Activated T-helper 17 cell treated with anti-CD3 and anti-CD28 coated beads, Interleukin-2, amount 50 U/mL, for 72 hours (primary cell): ENCODE measurements around the gene FGF2. TPM values are rescaled to one million over a fixed set of nuclear protein-coding genes. Genes with fewer than 3 reads are reported as not detected.
A peak's percentile ranks its signal among the peaks of the same experiment; 100 is the strongest.
"Not testable (repeated sequence)": the region's sequence is repeated elsewhere in the genome, so short reads cannot be mapped to it uniquely, and the experiment has no call there.

Experiments
- ATAC-seq: fragments of 150-1000 bp; cut with Tn5 transposase; replicated peaks from 2 replicates; pipeline ENCODE4 v1.10.0; 2021; ENCODE audit warnings: mild to moderate bottlenecking, moderate library complexity
- H3K27ac Mint-ChIP-seq: one replicate; pipeline ENCODE4 v1.8.0; 2022; ENCODE audit warnings: mixed read lengths
- H3K27me3 Mint-ChIP-seq: one replicate; pipeline ENCODE4 v1.8.0; 2022; ENCODE audit warnings: mixed read lengths
- H3K36me3 Mint-ChIP-seq: one replicate; pipeline ENCODE4 v1.8.0; 2022; ENCODE audit warnings: low read depth, mild to moderate bottlenecking, mixed read lengths
- H3K4me1 Mint-ChIP-seq: one replicate; pipeline ENCODE4 v1.8.0; 2022; ENCODE audit warnings: mixed read lengths
- H3K4me3 Mint-ChIP-seq: one replicate; pipeline ENCODE4 v1.8.0; 2022; ENCODE audit warnings: mild to moderate bottlenecking, mixed read lengths
- H3K9me3 Mint-ChIP-seq: one replicate; pipeline ENCODE4 v1.8.0; 2022; ENCODE audit warnings: mixed read lengths
- total RNA-seq, 2 donors: library from RNA; stranded (reverse); gene quantifications; one replicate each; pipeline ENCODE4 v1.2.3, GENCODE V29; 2022

FGF2 gene
- under 1 TPM; 0.11 to 0.32 TPM for total RNA-seq

- Mint-ChIP-seq H3K9me3 (no peaks in the 10 kb centered on the region), H3K27me3 (peaks cover 59% of the 10 kb centered on the region), H3K4me1 (peaks cover 10% of the 10 kb centered on the region), H3K36me3 (peaks cover 8% of the 10 kb centered on the region), H3K27ac (peak within 1 kb of the TSS; percentile 45), H3K4me3 (peak within 1 kb of the TSS; percentile 80)
- ATAC-seq, result no peak
Measured at GRCh38 chr4:122826553-122827257, at the start of gene FGF2. FGF2 (plus strand) TSS chr4:122826831; CDS start chr4:122827175, 344 bp downstream.

GRCh38 chr4:122776916-122777315, 49.7 kb upstream of the FGF2 start:
- H3K9me3 Mint-ChIP-seq, result no peaks in the 10 kb centered on the region
- no peak overlapping the region for H3K4me3 Mint-ChIP-seq
- H3K27ac Mint-ChIP-seq, result no peak overlapping the region
- H3K27me3 Mint-ChIP-seq, result peaks cover 4% of the 10 kb centered on the region
- H3K4me1 Mint-ChIP-seq, result no peaks in the 10 kb centered on the region
- H3K36me3 Mint-ChIP-seq, result no peaks in the 10 kb centered on the region
- no peak for ATAC-seq

GRCh38 chr4:122777846-122778673, 48.6 kb upstream of the FGF2 start:
- no peak overlapping the region for H3K27ac Mint-ChIP-seq
- no peak for ATAC-seq
- peaks cover 5% of the 10 kb centered on the region for H3K27me3 Mint-ChIP-seq
- H3K4me3 Mint-ChIP-seq, result no peak overlapping the region
- H3K9me3 Mint-ChIP-seq, result no peaks in the 10 kb centered on the region
- no peaks in the 10 kb centered on the region for H3K36me3 Mint-ChIP-seq
- H3K4me1 Mint-ChIP-seq, result no peaks in the 10 kb centered on the region

- H3K27ac Mint-ChIP-seq, result no peak overlapping the region
- no peak overlapping the region for H3K4me3 Mint-ChIP-seq
- peaks cover 5% of the 10 kb centered on the region for H3K36me3 Mint-ChIP-seq
- H3K9me3 Mint-ChIP-seq, result peaks cover 4% of the 10 kb centered on the region
- H3K27me3 Mint-ChIP-seq, result peaks cover 5% of the 10 kb centered on the region
- peaks cover 16% of the 10 kb centered on the region for H3K4me1 Mint-ChIP-seq
- no peak for ATAC-seq
Measured at GRCh38 chr4:122781486-122781885, 45.1 kb upstream of the FGF2 start.

GRCh38 chr4:122783301-122784215, 43.1 kb upstream of the FGF2 start:
- H3K9me3 Mint-ChIP-seq, result peaks cover 5% of the 10 kb centered on the region
- H3K4me3 Mint-ChIP-seq, result no peak overlapping the region
- no peak overlapping the region for H3K27ac Mint-ChIP-seq

GRCh38 chr4:122784261-122784660, 42.4 kb upstream of the FGF2 start:
- Mint-ChIP-seq H3K27me3 (peaks cover 5% of the 10 kb centered on the region), H3K9me3 (peaks cover 5% of the 10 kb centered on the region), H3K36me3 (peaks cover 5% of the 10 kb centered on the region), H3K4me3 (no peak overlapping the region), H3K4me1 (peaks cover 17% of the 10 kb centered on the region), H3K27ac (no peak overlapping the region)
- ATAC-seq, result no peak

More at GRCh38 chr4:122783301-122784215, 43.1 kb upstream of the FGF2 start:
- Mint-ChIP-seq H3K36me3 (peaks cover 5% of the 10 kb centered on the region), H3K4me1 (peaks cover 17% of the 10 kb centered on the region), H3K27me3 (peaks cover 5% of the 10 kb centered on the region)
- no peak for ATAC-seq

- Mint-ChIP-seq H3K9me3 (peaks cover 5% of the 10 kb centered on the region), H3K27ac (peak overlapping the region; percentile 78), H3K4me1 (peaks cover 17% of the 10 kb centered on the region), H3K4me3 (no peak overlapping the region), H3K27me3 (peaks cover 5% of the 10 kb centered on the region), H3K36me3 (peaks cover 5% of the 10 kb centered on the region)
- ATAC-seq, result peak; percentile 31
Measured at GRCh38 chr4:122785099-122785498, 41.5 kb upstream of the FGF2 start.

GRCh38 chr4:122786296-122786695, 40.3 kb upstream of the FGF2 start:
- H3K36me3 Mint-ChIP-seq, H3K9me3 Mint-ChIP-seq, H3K27me3 Mint-ChIP-seq: not testable (repeated sequence)
- Mint-ChIP-seq H3K4me1 (peaks cover 17% of the 10 kb centered on the region), H3K4me3 (peak overlapping the region; percentile 31), H3K27ac (peak overlapping the region; percentile 78)
- ATAC-seq, result peak; percentile 94

- H3K9me3 Mint-ChIP-seq, H3K4me3 Mint-ChIP-seq: not testable (repeated sequence)
Measured at GRCh38 chr4:122786920-122787319, 39.7 kb upstream of the FGF2 start.

GRCh38 chr4:122787940-122788339, 38.7 kb upstream of the FGF2 start:
- H3K4me3 Mint-ChIP-seq, result no peak overlapping the region
- peaks cover 17% of the 10 kb centered on the region for H3K4me1 Mint-ChIP-seq
- H3K9me3 Mint-ChIP-seq, result peaks cover 5% of the 10 kb centered on the region
- H3K36me3 Mint-ChIP-seq, result peaks cover 5% of the 10 kb centered on the region
- H3K27me3 Mint-ChIP-seq, result no peaks in the 10 kb centered on the region
- H3K27ac Mint-ChIP-seq, result no peak overlapping the region
- ATAC-seq, result no peak

More at GRCh38 chr4:122786920-122787319, 39.7 kb upstream of the FGF2 start:
- H3K36me3 Mint-ChIP-seq, ATAC-seq, H3K27ac Mint-ChIP-seq, H3K27me3 Mint-ChIP-seq: not testable (repeated sequence)
- H3K4me1 Mint-ChIP-seq, result peaks cover 17% of the 10 kb centered on the region

- Mint-ChIP-seq H3K36me3 (peaks cover 5% of the 10 kb centered on the region), H3K27ac (no peak overlapping the region), H3K4me1 (peaks cover 17% of the 10 kb centered on the region), H3K27me3 (no peaks in the 10 kb centered on the region), H3K9me3 (peaks cover 5% of the 10 kb centered on the region), H3K4me3 (no peak overlapping the region)
- no peak for ATAC-seq
Measured at GRCh38 chr4:122788935-122789334, 37.7 kb upstream of the FGF2 start.

- H3K27me3 Mint-ChIP-seq, result peaks cover 3% of the 10 kb centered on the region
- no peak overlapping the region for H3K4me3 Mint-ChIP-seq
- H3K9me3 Mint-ChIP-seq, result no peaks in the 10 kb centered on the region
- ATAC-seq, result no peak
- H3K36me3 Mint-ChIP-seq, result no peaks in the 10 kb centered on the region
- H3K27ac Mint-ChIP-seq, result no peak overlapping the region
- no peaks in the 10 kb centered on the region for H3K4me1 Mint-ChIP-seq
Measured at GRCh38 chr4:122793811-122794210, 32.8 kb upstream of the FGF2 start.

GRCh38 chr4:122796801-122797404, 29.7 kb upstream of the FGF2 start:
- Mint-ChIP-seq H3K36me3 (no peaks in the 10 kb centered on the region), H3K27ac (no peak overlapping the region), H3K4me1 (no peaks in the 10 kb centered on the region)

More at GRCh38 chr4:122796801-122797404, 29.7 kb upstream of the FGF2 start:
- ATAC-seq, result no peak
- Mint-ChIP-seq H3K9me3 (no peaks in the 10 kb centered on the region), H3K4me3 (no peak overlapping the region), H3K27me3 (peaks cover 3% of the 10 kb centered on the region)
